IMR-90 (cell line): ENCODE results near the gene CFAP43.

Source experiments
- CEBPB ChIP-seq: IDR thresholded peaks from 2 replicates; pipeline ENCODE4 v1.6.1; 2012; ENCODE audit warnings: low read depth, low read length, improper control_type of control experiment
- CHD1 ChIP-seq: IDR thresholded peaks from 2 replicates; pipeline ENCODE4 v1.6.1; 2012; ENCODE audit warnings: low read depth, low read length, improper control_type of control experiment
- CTCF ChIP-seq: conservative IDR thresholded peaks from 2 replicates; pipeline ENCODE4 v1.5.1; 2012; ENCODE audit warnings: mild to moderate bottlenecking, low read depth, low read length, improper control_type of control experiment
- ELK1 ChIP-seq: fragments of 150-350 bp; IDR thresholded peaks from 2 replicates; pipeline ENCODE4 v1.6.1; 2016; ENCODE audit warnings: low read depth, mild to moderate bottlenecking, low read length, moderate library complexity, borderline replicate concordance
- FOS ChIP-seq: fragments of 150-350 bp; IDR thresholded peaks from 2 replicates; pipeline ENCODE4 v1.6.1; 2016; ENCODE audit warnings: low read depth, low read length
- MAFK ChIP-seq: IDR thresholded peaks from 2 replicates; pipeline ENCODE4 v1.6.1; 2012; ENCODE audit warnings: low read depth, low read length, improper control_type of control experiment
- MAZ ChIP-seq: IDR thresholded peaks from 2 replicates; pipeline ENCODE4 v1.6.1; 2012; ENCODE audit warnings: low read depth, mild to moderate bottlenecking, low read length, improper control_type of control experiment, moderate library complexity, borderline replicate concordance
- MXI1 ChIP-seq: IDR thresholded peaks from 2 replicates; pipeline ENCODE4 v1.6.1; 2012; ENCODE audit warnings: low read depth, mild to moderate bottlenecking, low read length, moderate library complexity, borderline replicate concordance
- POLR2A ChIP-seq: IDR thresholded peaks from 2 replicates; pipeline ENCODE4 v1.6.1; 2012; ENCODE audit warnings: mild to moderate bottlenecking, low read depth, low read length
- RAD21 ChIP-seq: IDR thresholded peaks from 2 replicates; pipeline ENCODE4 v1.6.1; 2012; ENCODE audit warnings: low read length, improper control_type of control experiment
- RCOR1 ChIP-seq: IDR thresholded peaks from 2 replicates; pipeline ENCODE4 v1.6.1; 2012; ENCODE audit warnings: mild to moderate bottlenecking, low read length, improper control_type of control experiment; ENCODE audit not compliant: insufficient replicate concordance
- RFX5 ChIP-seq: IDR thresholded peaks from 2 replicates; pipeline ENCODE4 v1.8.0; 2012; ENCODE audit warnings: low read depth, mild to moderate bottlenecking, low read length, moderate library complexity
- USF2 ChIP-seq: fragments of 150-350 bp; IDR thresholded peaks from 2 replicates; pipeline ENCODE4 v1.6.1; 2017; ENCODE audit warnings: mild to moderate bottlenecking, antibody characterized with exemption, low read length, low read depth

- TF ChIP-seq POLR2A, result peak; percentile 76
- no peak for TF ChIP-seq CTCF
- no peak for TF ChIP-seq CEBPB
- TF ChIP-seq FOS, result no peak
- no peak for TF ChIP-seq RFX5
- TF ChIP-seq USF2, result no peak
- no peak for TF ChIP-seq RCOR1
- TF ChIP-seq MAFK, result no peak
- TF ChIP-seq RAD21, result no peak
- no peak; the same call in 1 of the 2 replicates for TF ChIP-seq CHD1
- peak; percentile 52; the same call in 1 of the 2 replicates for TF ChIP-seq MAZ
- no peak for TF ChIP-seq ELK1
- no peak for TF ChIP-seq MXI1
Observed at GRCh38 chr10:104254493-104255310, 22.5 kb upstream of the CFAP43 start, which contains the start of gene GSTO1.
